Activated naive CD8-positive, alpha-beta T cell treated with anti-CD3 and anti-CD28 coated beads, Interleukin-2, amount 50 U/mL, for 16 hours (primary cell): ENCODE measurements around the gene CLASP1.

Experiments
- DNase-seq: peaks from one replicate; pipeline ENCODE4 v3.0.0-alpha.2; 2020; ENCODE audit warnings: low read depth, low spot score

The CLASP1 gene

DNA sequence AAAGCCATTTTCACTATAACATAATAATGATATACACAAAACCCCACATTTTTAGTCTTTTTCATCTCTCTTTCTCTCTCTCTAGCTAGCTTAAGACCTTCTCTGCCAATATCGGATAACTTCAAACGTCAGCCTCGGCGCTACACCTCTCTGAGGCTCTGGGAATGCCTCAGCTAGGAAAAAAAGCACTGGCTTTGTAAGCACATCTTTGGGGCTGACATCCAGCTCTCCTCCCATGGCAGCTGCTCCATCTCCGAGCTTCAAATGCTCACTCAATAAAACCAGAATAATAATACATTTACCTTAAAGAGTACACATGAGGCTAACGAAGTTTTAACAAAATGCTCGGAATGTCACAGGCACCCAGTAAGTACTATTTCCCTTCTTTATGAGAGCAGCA lies 107.8 kb downstream of the CLASP1 start:
- no peak for DNase-seq

GRCh38 chr2:121539750-121540469 lies 109.4 kb downstream of the CLASP1 start:
- DNase-seq, result no peak

DNA sequence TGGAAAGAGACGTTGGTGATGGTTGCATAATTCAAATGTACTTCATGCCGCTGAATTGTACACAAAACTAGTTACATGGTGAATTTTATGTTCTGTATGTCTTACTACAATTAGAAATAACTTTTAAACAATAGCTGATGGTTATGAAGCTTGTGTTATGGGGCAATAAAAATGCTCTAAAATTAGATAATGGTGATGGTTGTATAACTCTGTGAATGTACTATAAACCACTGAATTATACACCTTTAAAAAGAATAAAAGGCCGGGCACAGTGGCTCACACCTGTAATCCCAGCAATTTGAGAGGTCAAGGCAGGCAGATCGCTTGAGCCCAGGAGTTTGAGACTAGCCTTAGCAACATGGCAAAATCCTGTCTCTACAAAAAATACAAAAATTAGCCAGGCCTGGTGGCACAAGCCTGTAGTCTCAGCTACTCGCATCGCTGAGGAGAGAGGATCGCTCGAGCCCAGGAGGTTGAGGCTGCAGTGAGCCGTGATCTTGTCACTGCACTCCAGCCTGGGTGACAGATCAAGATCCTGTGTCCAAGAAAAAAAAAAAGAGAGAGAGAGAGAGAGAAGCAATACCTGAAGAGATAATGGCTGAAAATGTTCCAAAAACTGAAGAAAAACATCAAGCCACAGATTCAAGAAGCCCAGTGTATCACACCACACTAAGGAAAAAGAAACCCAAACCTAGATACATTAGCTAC lies 112.3 kb downstream of the CLASP1 start:
- no peak for DNase-seq

- no peak for DNase-seq
These were observed 112.9 kb downstream of the CLASP1 start for GRCh38 chr2:121536347-121536746.

DNA sequence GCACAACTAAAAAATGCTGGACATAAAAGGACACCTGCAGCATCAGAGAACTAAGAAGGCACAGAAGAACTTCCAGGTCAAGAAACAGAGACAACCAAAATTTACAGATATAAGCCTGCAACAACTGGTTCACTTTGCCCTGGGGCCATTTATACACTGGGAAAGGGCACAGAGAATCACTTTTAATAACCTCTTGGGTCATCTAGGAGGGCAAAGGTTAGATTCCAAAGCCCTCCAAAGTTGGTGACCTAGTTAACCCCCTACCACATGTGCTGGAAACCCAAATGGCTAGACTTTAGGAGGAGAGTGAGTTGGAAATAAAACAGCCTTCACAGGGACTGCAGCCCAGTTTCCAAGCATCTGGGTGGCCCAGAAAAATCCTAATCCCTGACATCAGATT lies 115.3 kb downstream of the CLASP1 start:
- no peak for DNase-seq

- no peak for DNase-seq
These were observed 116.4 kb downstream of the CLASP1 start for GRCh38 chr2:121532894-121533293.

DNA sequence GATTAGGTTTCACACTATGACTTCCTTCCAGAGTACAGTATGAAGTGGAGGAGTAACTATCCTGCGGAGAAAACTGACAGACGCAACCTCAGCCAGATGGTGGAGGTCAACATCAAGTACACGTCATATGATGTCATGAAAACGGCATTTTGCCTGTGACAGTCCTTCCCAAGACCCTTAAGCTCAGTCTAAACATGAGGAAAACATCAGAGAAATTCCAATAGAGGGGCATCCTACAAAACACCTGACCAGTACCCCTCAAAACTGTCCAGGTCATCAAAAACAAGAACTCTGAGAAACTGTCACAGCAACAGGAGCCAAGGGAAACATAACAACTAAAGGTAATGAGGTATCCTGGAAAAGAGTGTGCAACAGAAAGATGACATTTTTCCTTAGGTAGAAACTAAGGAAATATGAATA lies 116.9 kb downstream of the CLASP1 start:
- no peak for DNase-seq

DNA sequence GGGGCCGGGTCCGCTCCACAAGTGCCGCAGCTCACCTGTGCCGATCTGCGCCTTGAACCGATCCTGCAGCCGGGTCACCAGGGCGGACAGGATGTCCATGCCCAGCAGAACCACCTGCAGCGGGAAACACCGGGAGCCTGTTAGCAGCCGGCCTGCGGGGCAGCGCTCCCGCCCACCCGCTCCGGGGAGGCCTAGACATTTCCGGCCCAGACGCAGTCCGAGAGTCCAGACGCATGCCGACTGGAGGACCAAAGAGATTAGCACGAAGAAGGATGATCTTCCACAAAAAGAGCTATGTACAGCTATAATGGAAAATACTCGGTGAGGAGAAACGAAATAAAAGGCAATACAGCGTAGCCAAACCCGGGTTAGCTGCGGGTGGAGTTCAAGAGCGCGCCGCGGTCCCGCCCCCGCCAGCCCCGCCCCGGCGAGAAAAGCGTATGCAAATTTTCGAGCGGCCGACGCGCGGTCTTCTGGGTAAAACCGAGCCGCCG lies 119.0 kb downstream of the CLASP1 start:
- peak; percentile 56 for DNase-seq

- DNase-seq, result no peak
These were observed 119.6 kb downstream of the CLASP1 start for GRCh38 chr2:121529439-121530211.

GRCh38 chr2:121527009-121527682 lies 122.1 kb downstream of the CLASP1 start:
- no peak for DNase-seq

- DNase-seq, result no peak
These were observed 124.4 kb downstream of the CLASP1 start for GRCh38 chr2:121524685-121525425.

- no peak for DNase-seq
These were observed 127.9 kb downstream of the CLASP1 start for GRCh38 chr2:121521359-121521758.

DNA sequence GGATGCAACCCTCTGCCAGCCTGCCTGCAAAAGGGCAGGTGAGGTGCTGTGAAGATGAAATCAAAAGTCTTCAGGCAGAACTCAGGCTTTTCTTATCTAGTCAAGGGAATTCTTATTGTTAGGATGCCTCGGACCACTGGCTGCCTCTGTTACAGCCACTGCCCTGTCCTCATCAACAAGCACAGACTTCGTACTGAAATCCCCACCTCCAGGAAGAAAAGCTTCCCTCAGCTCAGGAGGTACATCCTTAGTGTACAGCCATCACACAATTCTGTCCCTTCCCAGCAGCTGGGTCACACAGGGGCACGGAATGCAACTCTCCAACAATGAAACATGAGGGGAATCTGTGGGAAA lies 128.6 kb downstream of the CLASP1 start:
- DNase-seq, result no peak

DNA sequence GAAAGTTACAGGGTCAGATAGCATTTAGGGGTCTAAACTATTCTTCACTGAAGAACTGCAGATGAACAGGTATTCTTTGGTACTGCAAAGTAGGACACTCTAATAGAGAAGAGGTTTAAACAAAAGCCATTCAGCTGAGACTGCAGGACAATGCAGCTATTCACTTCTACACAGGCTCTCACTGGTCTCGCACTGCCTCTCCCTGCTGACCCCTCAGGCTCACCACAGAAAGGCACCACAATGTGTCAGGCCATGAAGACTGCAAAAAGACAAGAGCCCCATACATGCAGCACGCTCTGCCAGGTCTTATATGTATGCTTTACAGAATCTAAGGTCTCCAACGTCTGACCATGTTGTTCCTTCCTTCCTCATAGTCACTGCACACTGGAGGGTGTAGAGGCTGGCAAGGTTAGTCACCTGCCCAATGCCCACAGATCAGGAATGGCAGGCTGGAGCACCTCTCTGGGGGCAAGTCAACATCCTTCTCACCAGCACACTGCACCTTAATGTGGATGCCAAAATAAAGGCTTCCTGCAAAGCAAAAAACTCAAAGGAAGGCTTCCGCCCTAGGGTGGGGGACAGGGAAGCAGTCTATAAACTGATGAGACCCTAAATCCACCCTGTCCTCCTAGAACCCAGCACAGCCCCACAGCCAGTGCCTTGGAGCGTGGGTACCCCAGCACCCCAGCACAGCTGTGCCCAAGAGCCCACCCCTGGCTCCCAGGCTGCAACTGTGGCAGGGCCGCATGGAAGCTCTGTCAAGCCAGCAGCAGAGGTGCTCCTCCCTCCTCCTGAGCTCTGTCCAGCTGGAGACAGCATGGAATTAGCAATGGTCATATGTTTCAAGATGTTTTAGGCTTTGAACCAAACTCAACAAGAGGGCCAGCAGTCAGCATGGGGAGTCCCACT lies 129.3 kb downstream of the CLASP1 start:
- DNase-seq, result no peak

GRCh38 chr2:121519153-121519552 lies 130.1 kb downstream of the CLASP1 start:
- DNase-seq, result no peak

- DNase-seq, result no peak
These were observed 135.5 kb downstream of the CLASP1 start for GRCh38 chr2:121513597-121514333.

GRCh38 chr2:121510857-121511256 lies 138.4 kb downstream of the CLASP1 start:
- no peak for DNase-seq

DNA sequence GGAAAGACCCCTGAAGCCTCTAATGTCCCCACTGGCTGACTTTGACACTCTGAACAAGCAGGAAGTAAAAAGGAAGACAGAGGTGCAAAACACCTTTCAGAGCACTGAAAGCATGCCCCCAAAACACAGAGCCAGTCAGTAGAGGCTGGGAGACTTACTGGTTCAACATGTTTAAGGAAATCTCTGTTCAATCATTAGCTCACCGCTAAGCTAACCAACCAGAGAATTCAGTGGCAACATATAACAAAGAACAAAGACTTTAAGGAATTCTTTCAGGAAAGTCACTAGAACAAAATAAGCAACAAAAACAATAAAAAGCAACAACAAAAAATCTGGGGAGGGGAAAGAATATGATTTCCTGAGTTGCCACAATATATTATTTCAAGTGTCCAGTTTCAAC lies 142.6 kb downstream of the CLASP1 start:
- no peak for DNase-seq

DNA sequence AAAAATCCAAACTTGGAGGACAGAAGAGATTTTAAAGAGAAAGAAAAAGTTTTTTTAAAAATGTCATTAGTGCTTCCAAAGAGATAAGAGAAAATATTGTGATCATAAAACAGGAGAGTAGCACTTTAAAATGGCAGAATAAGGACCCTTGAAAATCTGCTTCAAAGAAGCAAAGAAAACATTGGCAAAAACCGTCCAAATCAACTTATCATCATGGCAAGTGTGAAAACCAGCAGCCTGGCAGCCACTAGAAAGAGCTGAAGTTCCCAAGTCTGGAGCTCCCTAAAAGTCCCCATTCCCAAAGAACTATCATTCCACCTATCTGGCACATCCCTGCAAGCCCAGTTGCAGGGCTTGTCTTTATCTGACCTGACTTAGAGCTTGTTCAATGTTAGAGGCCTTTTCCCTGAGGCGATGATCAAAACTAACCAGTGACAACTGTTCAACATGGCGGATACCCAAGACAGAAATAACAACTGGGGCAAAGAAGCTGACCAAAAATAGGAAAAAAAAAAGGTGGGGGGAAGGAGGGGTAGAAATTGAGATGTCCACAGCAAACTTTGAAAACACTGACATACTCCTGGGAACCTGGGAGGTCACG lies 143.2 kb downstream of the CLASP1 start:
- DNase-seq, result no peak
